Fibroblast of lung (primary cell): ENCODE data around the gene SYNDIG1. TPM values are rescaled to one million over a fixed set of nuclear protein-coding genes. Genes with fewer than 3 reads are reported as not detected.

Experiments used
- DNase-seq, 2 donors: peaks; one replicate each; pipeline versions ENCODE4 v3.0.0 to v3.0.0-alpha.2; 2010; ENCODE audit warnings: low read depth in 2 of 2
- H2AFZ ChIP-seq: 2 replicates; pipeline ENCODE4 v1.5.1; 2012; ENCODE audit warnings: low read length, control low read depth, inconsistent platforms
- H3K27ac ChIP-seq: 2 replicates; pipeline ENCODE4 v1.5.1; 2011; ENCODE audit warnings: low read length, control low read depth; ENCODE audit not compliant: insufficient read depth
- H3K27me3 ChIP-seq: 2 replicates; pipeline ENCODE4 v1.5.1; 2011; ENCODE audit warnings: mild to moderate bottlenecking, low read length; ENCODE audit not compliant: control insufficient read depth, insufficient read depth
- H3K36me3 ChIP-seq: 2 replicates; pipeline ENCODE4 v1.5.1; 2011; ENCODE audit warnings: low read length; ENCODE audit not compliant: control insufficient read depth, insufficient read depth
- H3K4me1 ChIP-seq: 2 replicates; pipeline ENCODE4 v1.5.1; 2011; ENCODE audit warnings: low read length; ENCODE audit not compliant: control insufficient read depth, insufficient read depth; ENCODE audit errors: extremely low read depth
- H3K4me2 ChIP-seq: 2 replicates; pipeline ENCODE4 v1.5.1; 2011; ENCODE audit warnings: low read length, control low read depth; ENCODE audit not compliant: insufficient read depth; ENCODE audit errors: extremely low read depth
- H3K4me3 ChIP-seq, 4 experiments: fragments of 200-600 bp in 1 of 4; sonication (generic) in 1 of 4; replicated peaks in 1 of 4; 2 replicates each; pipeline ENCODE4 v1.5.1; 2011 to 2016; ENCODE audit warnings: low read length in 4 of 4, low read depth in 3 of 4, mild to moderate bottlenecking in 3 of 4, control low read depth in 2 of 4, inconsistent platforms in 1 of 4, mixed read lengths in 1 of 4; ENCODE audit not compliant: insufficient read depth in 1 of 4; ENCODE audit errors: control extremely low read depth in 1 of 4
- H3K79me2 ChIP-seq: 2 replicates; pipeline ENCODE4 v1.5.1; 2012; ENCODE audit warnings: mild to moderate bottlenecking, low read length, inconsistent platforms; ENCODE audit not compliant: control insufficient read depth, insufficient read depth
- H3K9ac ChIP-seq: 2 replicates; pipeline ENCODE4 v1.5.1; 2011; ENCODE audit warnings: mild to moderate bottlenecking, low read length, control low read depth; ENCODE audit not compliant: insufficient read depth
- H3K9me3 ChIP-seq: 2 replicates; pipeline ENCODE4 v1.5.1; 2012; ENCODE audit warnings: low read depth, low read length; ENCODE audit not compliant: control insufficient read depth, insufficient read depth
- H4K20me1 ChIP-seq: 2 replicates; pipeline ENCODE4 v1.5.1; 2011; ENCODE audit warnings: low read length; ENCODE audit not compliant: control insufficient read depth, insufficient read depth; ENCODE audit errors: extremely low read depth
- EZH2 ChIP-seq: IDR thresholded peaks from 2 replicates; pipeline ENCODE4 v1.5.1; 2012; ENCODE audit warnings: low read length, control low read depth, mild to moderate bottlenecking; ENCODE audit errors: missing control alignments
- polyA plus RNA-seq, 2 donors: library from polyadenylated mRNA; depleted of rRNA in 1 of 2; stranded (reverse) in 1 of 2; unstranded in 1 of 2; fragments of >200 nt; gene quantifications; 2 replicates each; pipeline ENCODE4 v1.2.1, GENCODE V29; 2011 to 2012; ENCODE audit warnings: missing spikeins in 1 of 2
- total RNA-seq: library from RNA; depleted of rRNA; stranded (reverse); fragments of >200 nt; gene quantifications from 2 replicates; pipeline ENCODE4 v1.2.1, GENCODE V29; 2014
- TF ChIP-seq, protein P1 (sequence below), 2 donors: IDR thresholded peaks in 1 of 2; conservative IDR thresholded peaks in 1 of 2; 1 replicate in 1 of 2; 2 replicates in 1 of 2; pipeline ENCODE4 v1.5.1; 2011 to 2012; ENCODE audit warnings: low read length in 2 of 2, control low read depth in 1 of 2, inconsistent platforms in 1 of 2, low read depth in 1 of 2, mild to moderate bottlenecking in 1 of 2

SYNDIG1 gene
- total and polyA plus RNA-seq, 2 donors (not counting 1 experiment from before 2014, with no cell fraction given) = 0.02 to 0.17 TPM

- Histone ChIP-seq H3K36me3 (no peaks in the 10 kb centered on the region), H2AFZ (no peak overlapping the region), H3K4me1 (no peaks in the 10 kb centered on the region), H3K27me3 (no peaks in the 10 kb centered on the region), H3K9me3 (no peaks in the 10 kb centered on the region), H3K9ac (no peak overlapping the region), H4K20me1 (no peaks in the 10 kb centered on the region), H3K27ac (no peak overlapping the region), H3K4me3 (no peak overlapping the region), H3K4me2 (no peak overlapping the region), H3K79me2 (no peaks in the 10 kb centered on the region)
- TF ChIP-seq, protein P1, sequence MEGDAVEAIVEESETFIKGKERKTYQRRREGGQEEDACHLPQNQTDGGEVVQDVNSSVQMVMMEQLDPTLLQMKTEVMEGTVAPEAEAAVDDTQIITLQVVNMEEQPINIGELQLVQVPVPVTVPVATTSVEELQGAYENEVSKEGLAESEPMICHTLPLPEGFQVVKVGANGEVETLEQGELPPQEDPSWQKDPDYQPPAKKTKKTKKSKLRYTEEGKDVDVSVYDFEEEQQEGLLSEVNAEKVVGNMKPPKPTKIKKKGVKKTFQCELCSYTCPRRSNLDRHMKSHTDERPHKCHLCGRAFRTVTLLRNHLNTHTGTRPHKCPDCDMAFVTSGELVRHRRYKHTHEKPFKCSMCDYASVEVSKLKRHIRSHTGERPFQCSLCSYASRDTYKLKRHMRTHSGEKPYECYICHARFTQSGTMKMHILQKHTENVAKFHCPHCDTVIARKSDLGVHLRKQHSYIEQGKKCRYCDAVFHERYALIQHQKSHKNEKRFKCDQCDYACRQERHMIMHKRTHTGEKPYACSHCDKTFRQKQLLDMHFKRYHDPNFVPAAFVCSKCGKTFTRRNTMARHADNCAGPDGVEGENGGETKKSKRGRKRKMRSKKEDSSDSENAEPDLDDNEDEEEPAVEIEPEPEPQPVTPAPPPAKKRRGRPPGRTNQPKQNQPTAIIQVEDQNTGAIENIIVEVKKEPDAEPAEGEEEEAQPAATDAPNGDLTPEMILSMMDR (conservative IDR thresholded peaks at IDR 0.05 in 1 of 2, IDR thresholded peaks at IDR 0.05 in 1 of 2; ENCODE audit: low read depth in 1 of 2, low read length in 2 of 2) = no peak
- TF ChIP-seq EZH2 = no peak
- DNase-seq = no peak
These were observed 225.5 kb downstream of the SYNDIG1 start for GRCh38 chr20:24694727-24695528.

DNA sequence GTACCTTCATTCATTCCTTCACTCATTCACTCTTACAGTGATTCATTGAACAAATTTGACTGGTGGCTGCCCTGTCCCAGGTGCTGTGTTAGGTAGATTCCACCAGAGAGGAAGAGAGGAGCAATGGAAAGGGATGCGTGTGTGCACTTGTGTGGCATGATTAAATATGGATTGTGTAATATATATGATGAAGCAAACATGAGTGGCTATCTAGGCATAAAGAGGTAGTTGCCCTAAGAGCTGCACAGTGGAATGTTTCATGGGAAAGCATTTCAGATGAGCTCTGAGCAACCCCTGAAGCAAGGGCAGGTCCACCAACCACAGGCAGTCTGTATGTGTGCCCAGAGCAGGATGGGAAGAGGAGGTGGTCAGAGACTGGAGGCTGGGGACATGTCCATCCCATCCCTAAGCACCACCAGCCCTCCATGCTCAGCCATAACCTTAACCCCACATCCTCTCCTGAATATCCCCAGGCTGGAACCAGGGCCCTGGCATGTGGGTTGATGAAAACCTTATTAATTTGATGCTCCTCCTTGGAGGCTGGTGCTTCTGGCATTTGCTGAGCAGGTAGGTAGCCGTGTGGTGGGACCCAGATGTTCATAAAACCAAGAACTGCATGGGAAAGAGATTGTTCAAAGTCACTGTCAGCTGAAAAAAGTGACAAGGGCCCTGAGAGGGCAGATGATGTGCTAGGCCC is 226.2 kb downstream of the SYNDIG1 start:
- Histone ChIP-seq H4K20me1 (no peaks in the 10 kb centered on the region), H3K36me3 (no peaks in the 10 kb centered on the region), H3K9me3 (no peaks in the 10 kb centered on the region), H3K4me3 (no peak overlapping the region), H3K27ac (no peak overlapping the region), H3K4me2 (no peak overlapping the region), H3K79me2 (no peaks in the 10 kb centered on the region), H3K9ac (no peak overlapping the region), H3K4me1 (no peaks in the 10 kb centered on the region), H2AFZ (no peak overlapping the region), H3K27me3 (no peaks in the 10 kb centered on the region)
- DNase-seq = no peak
- no peak for TF ChIP-seq EZH2
- TF ChIP-seq, protein P1 (conservative IDR thresholded peaks at IDR 0.05 in 1 of 2, IDR thresholded peaks at IDR 0.05 in 1 of 2; ENCODE audit: low read depth in 1 of 2, low read length in 2 of 2) = no peak

GRCh38 chr20:24696396-24696795 is 227.0 kb downstream of the SYNDIG1 start:
- no peak overlapping the region for H3K4me3 ChIP-seq
- H3K9me3 ChIP-seq = no peaks in the 10 kb centered on the region
- no peak overlapping the region for H3K4me2 ChIP-seq
- H3K36me3 ChIP-seq = no peaks in the 10 kb centered on the region
- no peaks in the 10 kb centered on the region for H3K79me2 ChIP-seq
- H3K4me1 ChIP-seq = no peaks in the 10 kb centered on the region
- no peaks in the 10 kb centered on the region for H4K20me1 ChIP-seq
- no peak overlapping the region for H3K9ac ChIP-seq
- no peak for TF ChIP-seq EZH2
- TF ChIP-seq, protein P1 (conservative IDR thresholded peaks at IDR 0.05 in 1 of 2, IDR thresholded peaks at IDR 0.05 in 1 of 2; ENCODE audit: low read depth in 1 of 2, low read length in 2 of 2) = no peak
- H3K27me3 ChIP-seq = no peaks in the 10 kb centered on the region
- no peak for DNase-seq
- no peak overlapping the region for H3K27ac ChIP-seq
- H2AFZ ChIP-seq = no peak overlapping the region
